Prostate gland (tissue), 2 donors: Measurements from ENCODE around the gene MAML3. TPM values are rescaled to one million over a fixed set of nuclear protein-coding genes. Genes with fewer than 3 reads are reported as not detected.
A peak's percentile ranks its signal among the peaks of the same experiment; 100 is the strongest.

Experiments
- DNase-seq: peaks from one replicate; pipeline ENCODE4 v3.0.0-alpha.2; 2019; ENCODE audit warnings: low spot score
- H3K27ac ChIP-seq, 2 donors: fragments of 200-600 bp; sonication (generic); 2 replicates each; pipeline ENCODE4 v1.5.1; 2017 to 2019
- H3K27me3 ChIP-seq: fragments of 200-600 bp; sonication (generic); replicated peaks from 2 replicates; pipeline ENCODE4 v1.5.1; 2019; ENCODE audit not compliant: insufficient read depth
- H3K36me3 ChIP-seq, 2 donors: fragments of 200-600 bp; sonication (generic); 1 replicate in 1 of 2; 2 replicates in 1 of 2; pipeline versions ENCODE4 v1.5.1 to v1.8.1; 2017 to 2019
- H3K4me1 ChIP-seq: fragments of 200-600 bp; sonication (generic); replicated peaks from 2 replicates; pipeline ENCODE4 v1.5.1; 2019
- H3K4me3 ChIP-seq, 2 donors: fragments of 200-600 bp; sonication (generic); 2 replicates each; pipeline ENCODE4 v1.5.1; 2017 to 2019
- H3K9me3 ChIP-seq: fragments of 200-600 bp; sonication (generic); 2 replicates; pipeline ENCODE4 v1.5.1; 2017
- POLR2A ChIP-seq: fragments of 450-650 bp; IDR thresholded peaks from one replicate; pipeline ENCODE4 v1.6.1; 2016; ENCODE audit warnings: antibody characterized with exemption, mild to moderate bottlenecking
- POLR2AphosphoS5 ChIP-seq: sonication (generic); formaldehyde crosslinking; IDR thresholded peaks from one replicate; pipeline ENCODE4 v1.6.1; 2017; ENCODE audit warnings: antibody characterized with exemption
- WGBS: methylation state at CpG from one replicate; pipeline ENCODE4 v1.1.5; 2018; 5-methylcytosine and 5-hydroxymethylcytosine counted together
- intact Hi-C: fragments of 100-400 bp; cut with DNase I; formaldehyde crosslinking; loops from one replicate; pipeline ENCODE4 v1.14.2; 2022
- total RNA-seq, 2 donors: library from RNA; depleted of rRNA; stranded (reverse); fragments of >200 nt; gene quantifications; one replicate each; pipeline ENCODE4 v1.1.0, GENCODE V29; 2016
- TF ChIP-seq, protein P1 (sequence below), 4 experiments: fragments of 200-600 bp in 2 of 4; fragments of 450-650 bp in 2 of 4; sonication (generic) in 2 of 4; IDR thresholded peaks; 1 replicate in 3 of 4; 2 replicates in 1 of 4; pipeline ENCODE4 v1.5.1; 2016 to 2019; ENCODE audit warnings: antibody characterized with exemption in 4 of 4, mild to moderate bottlenecking in 2 of 4, moderate library complexity in 2 of 4

Gene MAML3
- total RNA-seq, 2 donors from 2014 or later, result 15.0 to 30.6 TPM

GRCh38 chr4:140049024-140049848 lies 104.7 kb downstream of the MAML3 start:
- WGBS, result 2% methylated on average over 13 of the region's 13 CpGs
- intact Hi-C loops, result loop anchor here (2.0 to 5.0 kb wide), 3 partner anchors 43 to 314 kb away; partner anchors contain the start of gene MAML3
- Histone ChIP-seq H3K4me3 (peak overlapping the region; percentile 22 to 24), H3K27me3 (no peaks in the 10 kb centered on the region), H3K36me3 (no peaks in the 10 kb centered on the region), H3K27ac (peak overlapping the region; percentile 69 to 78), H3K9me3 (no peaks in the 10 kb centered on the region), H3K4me1 (no peaks in the 10 kb centered on the region)
- DNase-seq, result peak; percentile 71
- TF ChIP-seq POLR2A, result no peak
- peak; percentile 43 for TF ChIP-seq POLR2AphosphoS5
- TF ChIP-seq, protein P1, sequence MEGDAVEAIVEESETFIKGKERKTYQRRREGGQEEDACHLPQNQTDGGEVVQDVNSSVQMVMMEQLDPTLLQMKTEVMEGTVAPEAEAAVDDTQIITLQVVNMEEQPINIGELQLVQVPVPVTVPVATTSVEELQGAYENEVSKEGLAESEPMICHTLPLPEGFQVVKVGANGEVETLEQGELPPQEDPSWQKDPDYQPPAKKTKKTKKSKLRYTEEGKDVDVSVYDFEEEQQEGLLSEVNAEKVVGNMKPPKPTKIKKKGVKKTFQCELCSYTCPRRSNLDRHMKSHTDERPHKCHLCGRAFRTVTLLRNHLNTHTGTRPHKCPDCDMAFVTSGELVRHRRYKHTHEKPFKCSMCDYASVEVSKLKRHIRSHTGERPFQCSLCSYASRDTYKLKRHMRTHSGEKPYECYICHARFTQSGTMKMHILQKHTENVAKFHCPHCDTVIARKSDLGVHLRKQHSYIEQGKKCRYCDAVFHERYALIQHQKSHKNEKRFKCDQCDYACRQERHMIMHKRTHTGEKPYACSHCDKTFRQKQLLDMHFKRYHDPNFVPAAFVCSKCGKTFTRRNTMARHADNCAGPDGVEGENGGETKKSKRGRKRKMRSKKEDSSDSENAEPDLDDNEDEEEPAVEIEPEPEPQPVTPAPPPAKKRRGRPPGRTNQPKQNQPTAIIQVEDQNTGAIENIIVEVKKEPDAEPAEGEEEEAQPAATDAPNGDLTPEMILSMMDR (IDR thresholded peaks at IDR 0.05), result peak in 3 of 4 experiments; percentile 37 to 50 (median 37)

- Histone ChIP-seq H3K27ac (peak overlapping the region; percentile 69 to 78), H3K4me3 (peak overlapping the region; percentile 22 to 24), H3K36me3 (no peaks in the 10 kb centered on the region), H3K9me3 (no peaks in the 10 kb centered on the region), H3K4me1 (no peaks in the 10 kb centered on the region), H3K27me3 (no peaks in the 10 kb centered on the region)
- TF ChIP-seq, protein P1 (IDR thresholded peaks at IDR 0.05), result no peak
- TF ChIP-seq POLR2A, result no peak
- no peak for TF ChIP-seq POLR2AphosphoS5
- 5% methylated on average over 4 of the region's 4 CpGs for WGBS
- no peak for DNase-seq
- intact Hi-C loops, result loop anchor here (2.0 to 5.0 kb wide), 3 partner anchors 44 to 314 kb away; partner anchors contain the start of gene MAML3
These were observed 105.5 kb downstream of the MAML3 start for GRCh38 chr4:140048419-140048995.

- WGBS, result 58% methylated on average over 5 of the region's 5 CpGs
- no peak for DNase-seq
- Histone ChIP-seq H3K9me3 (no peaks in the 10 kb centered on the region), H3K27me3 (no peaks in the 10 kb centered on the region), H3K36me3 (no peaks in the 10 kb centered on the region), H3K27ac (peak overlapping the region; percentile 69 to 78), H3K4me3 (no peak overlapping the region), H3K4me1 (no peaks in the 10 kb centered on the region)
- TF ChIP-seq POLR2A, result no peak
- no peak for TF ChIP-seq POLR2AphosphoS5
- TF ChIP-seq, protein P1 (IDR thresholded peaks at IDR 0.05), result no peak
- intact Hi-C loops, result loop anchor here (2.0 to 5.0 kb wide), 3 partner anchors 45 to 313 kb away; partner anchors contain the start of gene MAML3
These were observed 106.2 kb downstream of the MAML3 start for GRCh38 chr4:140047786-140048185.

GRCh38 chr4:140047017-140047640 lies 106.9 kb downstream of the MAML3 start:
- Histone ChIP-seq H3K9me3 (no peaks in the 10 kb centered on the region), H3K27ac (peak overlapping the region; percentile 69 to 78), H3K27me3 (no peaks in the 10 kb centered on the region), H3K4me3 (peak overlapping the region in 1 of 2 donors; percentile 9), H3K4me1 (no peaks in the 10 kb centered on the region), H3K36me3 (no peaks in the 10 kb centered on the region)
- 38% methylated on average over 17 of the region's 17 CpGs for WGBS
- no peak for TF ChIP-seq POLR2A
- peak; percentile 50 for TF ChIP-seq POLR2AphosphoS5
- TF ChIP-seq, protein P1 (IDR thresholded peaks at IDR 0.05), result no peak
- peak; percentile 81 for DNase-seq
- intact Hi-C loops, result loop anchor here (5.0 kb wide), 2 partner anchors 45 to 105 kb away; partner anchors contain the start of gene MAML3
